Bronchial smooth muscle cell (primary cell): Measurements from ENCODE around the gene MTMR4. TPM values are rescaled to one million over a fixed set of nuclear protein-coding genes. Genes with fewer than 3 reads are reported as not detected.

Experiments
- total RNA-seq: library from RNA; depleted of rRNA; stranded (reverse); fragments of >200 nt; gene quantifications from 2 replicates; pipeline ENCODE4 v1.2.1, GENCODE V29; 2014

The MTMR4 gene
- total RNA-seq: 30.0 and 44.4 TPM in 2 replicates

GRCh38 chr17:58513965-58514769 is at the start of gene MTMR4:
TSS of gene MTMR4 (minus strand) at chr17:58514638. CDS start at chr17:58514407, 231 bp downstream.

DNA sequence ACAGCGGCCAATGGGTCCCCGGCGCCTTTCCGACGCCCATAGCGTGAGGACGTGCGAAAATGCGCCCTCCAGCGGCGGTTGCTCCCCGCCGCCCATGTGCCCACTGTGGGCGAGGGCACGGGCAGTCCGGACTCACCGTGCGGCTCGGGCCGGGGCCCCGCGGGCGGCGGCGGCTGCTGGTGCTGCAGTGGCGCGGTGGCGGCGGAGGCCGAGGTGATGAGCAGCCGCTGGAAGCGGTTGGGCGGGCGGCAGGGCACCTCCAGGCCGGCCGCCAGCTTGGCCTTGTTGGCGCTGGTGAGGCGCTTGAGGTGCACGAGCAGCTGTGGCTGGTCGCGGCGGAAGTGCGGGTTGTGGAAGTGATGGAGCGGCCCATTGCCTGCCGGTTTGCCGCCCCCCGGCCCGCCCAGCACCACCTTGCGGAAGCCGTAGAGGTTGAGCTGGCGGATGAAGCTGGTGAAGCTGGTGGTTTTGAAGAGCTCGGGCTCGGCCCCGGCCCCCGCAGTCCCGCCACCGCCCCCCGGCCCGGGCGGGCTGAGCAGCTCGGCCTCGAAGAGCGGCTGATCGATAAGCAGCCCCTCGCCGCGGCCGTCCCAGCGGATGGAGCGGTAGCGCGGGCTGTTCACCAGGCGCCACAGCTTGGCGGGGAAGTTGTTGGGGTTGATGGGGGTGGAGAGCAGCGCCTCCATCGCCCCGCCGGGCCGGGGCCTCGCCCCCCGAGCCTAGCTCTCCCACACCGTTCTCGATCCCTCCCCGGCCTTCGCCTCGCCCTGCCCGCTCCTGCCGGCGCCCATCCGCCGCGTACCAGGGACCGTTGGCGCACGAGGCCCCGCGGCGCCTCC is 26.6 kb downstream of the MTMR4 start, which contains the start of gene HSF5:
HSF5 (minus strand) TSS at position 820 of the 839 bp plus-strand sequence; CDS start at position 686, 134 bp downstream.

Other genes with a start within 250 kb of the MTMR4 start
- 0.09 and 0.47 TPM in 2 replicates for gene MPO, start 233.7 kb downstream of the MTMR4 start, total RNA-seq
- gene TSPOAP1, start 185.8 kb downstream of the MTMR4 start, total RNA-seq: 0.26 and 1.1 TPM in 2 replicates
- gene SUPT4H1, start 162.4 kb downstream of the MTMR4 start, total RNA-seq: 42.9 and 50.0 TPM in 2 replicates
- gene RNF43, start 97.1 kb downstream of the MTMR4 start, total RNA-seq: under 0.01 TPM in 1 of 2 replicates, not detected in the other
- not detected in 2 replicates for gene HSF5, start 26.2 kb downstream of the MTMR4 start, total RNA-seq
- under 0.01 TPM in 2 replicates for gene TEX14, start 177.4 kb upstream of the MTMR4 start, total RNA-seq
- gene RAD51C, start 178.0 kb upstream of the MTMR4 start, total RNA-seq: 18.1 and 21.7 TPM in 2 replicates
- under 0.01 TPM in 1 of 2 replicates, not detected in the other for gene PPM1E, start 241.2 kb upstream of the MTMR4 start, total RNA-seq